GM23338 (cell line): ENCODE measurements around the gene GABARAP. TPM values are rescaled to one million over a fixed set of nuclear protein-coding genes. Genes with fewer than 3 reads are reported as not detected.

Source experiments
- ATAC-seq: fragments of 200-7000 bp; cut with Tn5 transposase; 3 replicates; pipeline ENCODE4 v1.9.1; 2020
- DNase-seq: peaks from one replicate; pipeline ENCODE4 v3.0.0-alpha.2; 2015; ENCODE audit warnings: low spot score
- H2AFZ ChIP-seq: fragments of 200-600 bp; sonication (generic); 2 replicates; pipeline ENCODE4 v1.8.0; 2016; ENCODE audit warnings: antibody characterized with exemption, mild to moderate bottlenecking, moderate library complexity
- H3F3A ChIP-seq: fragments of 200-600 bp; sonication (generic); replicated peaks from 2 replicates; pipeline ENCODE4 v1.8.0; 2017; ENCODE audit warnings: antibody characterized with exemption, mixed run types, low read depth
- H3K27ac ChIP-seq: fragments of 200-600 bp; sonication (generic); 2 replicates; pipeline ENCODE4 v1.6.1; 2016; ENCODE audit warnings: low read depth
- H3K27me3 ChIP-seq: fragments of 200-600 bp; sonication (generic); 2 replicates; pipeline ENCODE4 v1.8.0; 2016; ENCODE audit warnings: mild to moderate bottlenecking, mixed run types, moderate library complexity; ENCODE audit not compliant: insufficient read depth
- H3K36me3 ChIP-seq: fragments of 200-600 bp; sonication (generic); 2 replicates; pipeline ENCODE4 v1.8.0; 2016; ENCODE audit warnings: mild to moderate bottlenecking; ENCODE audit not compliant: insufficient read depth
- H3K4me1 ChIP-seq: fragments of 200-600 bp; sonication (generic); 2 replicates; pipeline ENCODE4 v1.8.0; 2016; ENCODE audit warnings: mild to moderate bottlenecking, moderate library complexity; ENCODE audit not compliant: insufficient read depth
- H3K4me2 ChIP-seq: fragments of 200-600 bp; sonication (generic); 2 replicates; pipeline ENCODE4 v1.7.1; 2017; ENCODE audit warnings: mixed run types
- H3K4me3 ChIP-seq: fragments of 200-600 bp; sonication (generic); 2 replicates; pipeline ENCODE4 v1.6.1; 2016; ENCODE audit warnings: mixed run types
- H3K79me2 ChIP-seq: fragments of 200-600 bp; sonication (generic); replicated peaks from 2 replicates; pipeline ENCODE4 v1.8.0; 2017; ENCODE audit warnings: mild to moderate bottlenecking; ENCODE audit not compliant: insufficient read depth
- H3K9me2 ChIP-seq: fragments of 200-600 bp; sonication (generic); 2 replicates; pipeline ENCODE4 v1.8.0; 2017; ENCODE audit not compliant: insufficient read depth
- H4K20me1 ChIP-seq: fragments of 200-600 bp; sonication (generic); replicated peaks from 2 replicates; pipeline ENCODE4 v1.8.0; 2017; ENCODE audit warnings: mild to moderate bottlenecking; ENCODE audit not compliant: insufficient read depth
- H3K27ac Mint-ChIP-seq: 2 replicates; pipeline ENCODE4 v1.8.0; 2020; ENCODE audit warnings: inconsistent platforms, mild to moderate bottlenecking, moderate library complexity, mixed read lengths
- H3K27me3 Mint-ChIP-seq: 3 replicates; pipeline ENCODE4 v1.8.0; 2022; ENCODE audit warnings: low read depth, mild to moderate bottlenecking, moderate library complexity, mixed read lengths, inconsistent platforms; ENCODE audit not compliant: insufficient read depth, poor library complexity
- H3K36me3 Mint-ChIP-seq: 3 replicates; pipeline ENCODE4 v1.8.0; 2021; ENCODE audit warnings: low read depth, mild to moderate bottlenecking, inconsistent platforms, moderate library complexity, mixed read lengths
- H3K4me1 Mint-ChIP-seq: 3 replicates; pipeline ENCODE4 v1.8.0; 2020; ENCODE audit warnings: mild to moderate bottlenecking, inconsistent platforms, mixed read lengths
- H3K4me3 Mint-ChIP-seq: 3 replicates; pipeline ENCODE4 v1.8.0; 2021; ENCODE audit warnings: moderate library complexity, mild to moderate bottlenecking, inconsistent platforms, mixed read lengths
- H3K9me3 Mint-ChIP-seq: 3 replicates; pipeline ENCODE4 v1.8.0; 2020; ENCODE audit warnings: moderate library complexity, mild to moderate bottlenecking, inconsistent platforms, mixed read lengths
- CREB1 ChIP-seq: fragments of 250-450 bp; sonication (Bioruptor Pico); IDR thresholded peaks from 2 replicates; pipeline ENCODE4 v1.5.0; 2020; ENCODE audit warnings: low read depth, mild to moderate bottlenecking, moderate library complexity
- CTCF ChIP-seq, 2 experiments: fragments of 200-600 bp in 1 of 2; sonication (generic) in 1 of 2; conservative IDR thresholded peaks; 2 replicates each; pipeline versions ENCODE4 v1.5.1 to v1.6.1; 2016 to 2017; ENCODE audit warnings: antibody characterized with exemption in 2 of 2, low read depth in 2 of 2, mild to moderate bottlenecking in 2 of 2, moderate library complexity in 1 of 2
- ETS1 ChIP-seq: IDR thresholded peaks from 2 replicates; pipeline ENCODE4 v1.6.1; 2016; ENCODE audit warnings: antibody characterized with exemption
- EZH2 ChIP-seq: fragments of 200-600 bp; sonication (generic); IDR thresholded peaks from one replicate; pipeline ENCODE4 v1.8.0; 2017; ENCODE audit warnings: antibody characterized with exemption, mild to moderate bottlenecking, low read depth; ENCODE audit not compliant: unreplicated experiment
- EZH2phosphoT487 ChIP-seq: fragments of 200-600 bp; sonication (generic); IDR thresholded peaks from one replicate; pipeline ENCODE4 v1.8.1; 2018; ENCODE audit warnings: antibody characterized with exemption; ENCODE audit not compliant: unreplicated experiment
- JUNB ChIP-seq: IDR thresholded peaks from one replicate; pipeline ENCODE4 v1.6.1; 2016; ENCODE audit warnings: antibody characterized with exemption; ENCODE audit not compliant: unreplicated experiment
- NANOG ChIP-seq: IDR thresholded peaks from 2 replicates; pipeline ENCODE4 v1.6.1; 2016; ENCODE audit warnings: antibody characterized with exemption, borderline replicate concordance
- POLR2AphosphoS5 ChIP-seq: IDR thresholded peaks from 2 replicates; pipeline ENCODE4 v1.6.1; 2016; ENCODE audit warnings: antibody characterized with exemption, low read depth
- REST ChIP-seq: IDR thresholded peaks from one replicate; pipeline ENCODE4 v1.6.1; 2018; ENCODE audit warnings: antibody characterized with exemption; ENCODE audit not compliant: unreplicated experiment
- STAT1 ChIP-seq: IDR thresholded peaks from one replicate; pipeline ENCODE4 v1.6.1; 2016; ENCODE audit warnings: antibody characterized with exemption; ENCODE audit not compliant: unreplicated experiment
- ZNF114 ChIP-seq: fragments of 250-450 bp; sonication (Bioruptor Pico); IDR thresholded peaks from 2 replicates; pipeline ENCODE4 v1.5.0; 2020; ENCODE audit warnings: mild to moderate bottlenecking, moderate library complexity
- ZNF331 ChIP-seq: fragments of 250-450 bp; sonication (Bioruptor Pico); IDR thresholded peaks from 2 replicates; pipeline ENCODE4 v1.5.0; 2020; ENCODE audit warnings: low read depth, mild to moderate bottlenecking, moderate library complexity
- ZNF462 ChIP-seq: fragments of 250-450 bp; sonication (Bioruptor Pico); IDR thresholded peaks from 2 replicates; pipeline ENCODE4 v1.5.0; 2020; ENCODE audit warnings: mild to moderate bottlenecking, moderate library complexity
- polyA plus RNA-seq: library from polyadenylated mRNA; unstranded; fragments of >200 nt; fragmentation: Nextera tagmentation; extraction: Ambion mirVana; gene quantifications from 2 replicates; pipeline ENCODE4 v1.2.1, GENCODE V29; 2016
- total RNA-seq: library from RNA; depleted of rRNA; stranded (reverse); fragments of >200 nt; shearing (Covaris generic); gene quantifications from 2 replicates; pipeline ENCODE4 v1.2.3, GENCODE V29; 2014

GABARAP gene
- total and polyA plus RNA-seq, 2 experiments from 2014 or later: 128 to 520 TPM

GRCh38 chr17:7282752-7283321, 40.6 kb upstream of the GABARAP start:
- DNase-seq: no peak

More at GRCh38 chr17:7282752-7283321, 40.6 kb upstream of the GABARAP start:
- Mint-ChIP-seq H3K27ac (no peak overlapping the region), H3K9me3 (no peaks in the 10 kb centered on the region; the same call in 2 of the 3 replicates), H3K4me1 (peaks cover 24% of the 10 kb centered on the region), H3K36me3 (peaks cover 8% of the 10 kb centered on the region), H3K4me3 (peak overlapping the region; percentile 59), H3K27me3 (peaks cover 21% of the 10 kb centered on the region)
- H3F3A ChIP-seq: peaks cover 15% of the 10 kb centered on the region; the same call in 1 of the 2 replicates
- H3K4me1 ChIP-seq: peaks cover 13% of the 10 kb centered on the region; the same call in 1 of the 2 replicates
- peaks cover 3% of the 10 kb centered on the region; the same call in 1 of the 2 replicates for H4K20me1 ChIP-seq
- H3K27me3 ChIP-seq: peaks cover 10% of the 10 kb centered on the region
- H2AFZ ChIP-seq: no peak overlapping the region
- peak overlapping the region; percentile 86 for H3K4me2 ChIP-seq
- H3K27ac ChIP-seq: no peak overlapping the region
- no peak for ATAC-seq
- no peaks in the 10 kb centered on the region for H3K9me2 ChIP-seq
- H3K79me2 ChIP-seq: no peaks in the 10 kb centered on the region
- H3K4me3 ChIP-seq: peak overlapping the region; percentile 89
- peaks cover 5% of the 10 kb centered on the region; the same call in 1 of the 2 replicates for H3K36me3 ChIP-seq
- TF ChIP-seq ZNF331 (CRISPR knock-in tag) (no peak), NANOG (no peak), CTCF (conservative IDR thresholded peaks at IDR 0.05; ENCODE audit: low read depth in 2 of 2) (no peak), EZH2phosphoT487 (no peak), STAT1 (no peak), ZNF462 (CRISPR knock-in tag) (no peak), REST (no peak), EZH2 (no peak), ETS1 (no peak), JUNB (no peak), CREB1 (CRISPR knock-in tag) (no peak), POLR2AphosphoS5 (no peak), ZNF114 (CRISPR knock-in tag) (no peak)
